ENCODE measurements around the gene ETS2. TPM values are rescaled to one million over a fixed set of nuclear protein-coding genes. Genes with fewer than 3 reads are reported as not detected.

Gene ETS2
- total RNA-seq, 2 donors from 2014 or later, result 98.4 to 102 TPM

DNA sequence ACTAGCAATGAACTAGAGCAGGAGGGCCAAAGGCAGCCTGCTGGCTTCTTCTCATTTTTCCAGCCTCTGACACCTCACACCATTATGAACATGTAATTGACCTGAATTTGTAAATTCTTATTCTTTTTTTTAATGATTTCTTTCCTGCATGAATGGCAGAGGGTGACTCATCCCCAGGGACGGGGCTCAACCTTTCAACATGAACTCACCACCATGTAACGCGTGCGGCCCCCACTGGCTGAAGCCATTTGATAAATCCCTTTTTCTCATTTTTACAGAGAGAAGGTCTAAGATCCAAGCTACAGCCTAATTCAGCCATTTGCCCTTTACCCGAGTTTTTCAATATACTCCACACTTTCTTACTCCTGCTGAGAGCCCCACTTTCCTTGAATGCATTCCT is 9.3 kb upstream of the ETS2 start:
- DNase-seq, result no peak
- H3K9me3 Mint-ChIP-seq, result no peaks in the 10 kb centered on the region
- H3K4me1 Mint-ChIP-seq, result peaks cover 28% of the 10 kb centered on the region
- H3K4me3 Mint-ChIP-seq, result no peak overlapping the region
- no peaks in the 10 kb centered on the region for H3K36me3 ChIP-seq (ENCODE audit: control insufficient read depth, insufficient read depth, low read length)
- peak overlapping the region; percentile 42 for H3K27ac Mint-ChIP-seq
- no peak overlapping the region for H3K27ac ChIP-seq (ENCODE audit: low read depth, low read length)
- peaks cover 9% of the 10 kb centered on the region for H3K4me1 ChIP-seq (ENCODE audit: control insufficient read depth, insufficient read depth, low read length)
- no peaks in the 10 kb centered on the region for H3K27me3 ChIP-seq (ENCODE audit: control insufficient read depth, insufficient read depth, low read length, poor library complexity, severe bottlenecking)
- WGBS, 2 experiments (ENCODE audit: insufficient coverage in 1 of 2, insufficient read length in 1 of 2), result 86 to 87% methylated on average over 5 of the region's 5 CpGs
- no peaks in the 10 kb centered on the region for H3K36me3 Mint-ChIP-seq (ENCODE audit: low read depth)
- H3K9me3 ChIP-seq (ENCODE audit: control insufficient read depth, low read length), result no peaks in the 10 kb centered on the region
- no peak overlapping the region for H3K4me3 ChIP-seq (ENCODE audit: low read length)
- no peak for TF ChIP-seq CTCF (conservative IDR thresholded peaks at IDR 0.05)
- no peak overlapping the region for H3K9ac ChIP-seq (ENCODE audit: extremely low read depth, low read length, poor library complexity, severe bottlenecking)
- H3K27me3 Mint-ChIP-seq (ENCODE audit: insufficient read depth), result no peaks in the 10 kb centered on the region

DNA sequence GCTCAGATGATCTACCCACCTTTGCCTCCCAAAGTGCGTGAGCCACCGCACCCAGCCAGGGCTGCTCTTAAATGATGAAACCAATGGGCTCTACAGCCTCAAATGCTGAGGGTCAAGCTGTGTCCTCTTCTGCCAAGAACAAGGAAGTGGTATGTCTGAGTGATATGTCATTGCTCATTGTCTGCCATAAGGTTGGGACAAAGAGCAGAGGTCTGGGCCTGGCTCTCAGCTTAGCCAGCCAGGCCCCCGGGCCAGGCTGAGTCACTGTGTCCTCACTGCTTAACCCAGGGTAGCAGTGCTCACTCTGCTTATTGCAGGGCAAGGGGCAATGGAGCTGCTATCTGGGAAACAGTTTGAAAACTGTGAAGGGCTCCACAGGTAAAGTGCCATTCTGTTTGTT is 8.3 kb upstream of the ETS2 start:
- H3K9me3 ChIP-seq (ENCODE audit: control insufficient read depth, low read length), result no peaks in the 10 kb centered on the region
- H3K27ac ChIP-seq (ENCODE audit: low read depth, low read length), result no peak overlapping the region
- no peaks in the 10 kb centered on the region for H3K9me3 Mint-ChIP-seq
- no peak overlapping the region for H3K9ac ChIP-seq (ENCODE audit: extremely low read depth, low read length, poor library complexity, severe bottlenecking)
- no peak for TF ChIP-seq CTCF (conservative IDR thresholded peaks at IDR 0.05)
- H3K4me3 ChIP-seq (ENCODE audit: low read length), result no peak overlapping the region
- DNase-seq, result peak; percentile 69
- no peak overlapping the region for H3K4me3 Mint-ChIP-seq
- no peaks in the 10 kb centered on the region for H3K36me3 ChIP-seq (ENCODE audit: control insufficient read depth, insufficient read depth, low read length)
- peak overlapping the region; percentile 74 for H3K27ac Mint-ChIP-seq
- H3K4me1 ChIP-seq (ENCODE audit: control insufficient read depth, insufficient read depth, low read length), result peaks cover 9% of the 10 kb centered on the region
- no peaks in the 10 kb centered on the region for H3K27me3 ChIP-seq (ENCODE audit: control insufficient read depth, insufficient read depth, low read length, poor library complexity, severe bottlenecking)
- 85 to 100% methylated on average over 1 to 3 of the region's 3 CpGs for WGBS, 2 experiments (ENCODE audit: insufficient coverage in 1 of 2, insufficient read length in 1 of 2)
- H3K27me3 Mint-ChIP-seq (ENCODE audit: insufficient read depth), result no peaks in the 10 kb centered on the region
- H3K36me3 Mint-ChIP-seq (ENCODE audit: low read depth), result no peaks in the 10 kb centered on the region
- peaks cover 33% of the 10 kb centered on the region for H3K4me1 Mint-ChIP-seq

GRCh38 chr21:38798081-38798480 is 7.6 kb upstream of the ETS2 start:
- DNase-seq, result no peak
- no peak for TF ChIP-seq CTCF (conservative IDR thresholded peaks at IDR 0.05)
- Mint-ChIP-seq H3K9me3 (no peaks in the 10 kb centered on the region), H3K36me3 (ENCODE audit: low read depth) (no peaks in the 10 kb centered on the region), H3K27me3 (ENCODE audit: insufficient read depth) (no peaks in the 10 kb centered on the region), H3K4me1 (peaks cover 36% of the 10 kb centered on the region), H3K27ac (no peak overlapping the region), H3K4me3 (no peak overlapping the region)
- no peak overlapping the region for H3K9ac ChIP-seq (ENCODE audit: extremely low read depth, low read length, poor library complexity, severe bottlenecking)
- no peaks in the 10 kb centered on the region for H3K36me3 ChIP-seq (ENCODE audit: control insufficient read depth, insufficient read depth, low read length)
- H3K4me3 ChIP-seq (ENCODE audit: low read length), result no peak overlapping the region
- no peaks in the 10 kb centered on the region for H3K27me3 ChIP-seq (ENCODE audit: control insufficient read depth, insufficient read depth, low read length, poor library complexity, severe bottlenecking)
- WGBS, 2 experiments (ENCODE audit: insufficient coverage in 1 of 2, insufficient read length in 1 of 2), result 88 to 91% methylated on average over 6 of the region's 6 CpGs
- H3K4me1 ChIP-seq (ENCODE audit: control insufficient read depth, insufficient read depth, low read length), result peaks cover 9% of the 10 kb centered on the region
- H3K9me3 ChIP-seq (ENCODE audit: control insufficient read depth, low read length), result no peaks in the 10 kb centered on the region
- H3K27ac ChIP-seq (ENCODE audit: low read depth, low read length), result no peak overlapping the region

All from endodermal cell (in vitro differentiated cells).